Kidney epithelial cell (primary cell): Measurements from ENCODE around the gene CAMTA1. TPM values are rescaled to one million over a fixed set of nuclear protein-coding genes. Genes with fewer than 3 reads are reported as not detected.
"Not testable (repeated sequence)": the region's sequence is repeated elsewhere in the genome, so short reads cannot be mapped to it uniquely, and the experiment has no call there.

ENCODE experiments used
- DNase-seq: peaks from one replicate; pipeline ENCODE4 v3.0.0-alpha.2; 2010; ENCODE audit warnings: low read depth
- H3K27me3 ChIP-seq: 2 replicates; pipeline ENCODE4 v1.6.0; 2011; ENCODE audit warnings: low read length; ENCODE audit not compliant: control insufficient read depth, insufficient read depth
- H3K36me3 ChIP-seq: 2 replicates; pipeline ENCODE4 v1.5.1; 2011; ENCODE audit warnings: low read length; ENCODE audit not compliant: control insufficient read depth, insufficient read depth
- H3K4me3 ChIP-seq: 2 replicates; pipeline ENCODE4 v1.5.1; 2011; ENCODE audit warnings: low read depth, mild to moderate bottlenecking, control low read depth, low read length
- total RNA-seq: library from RNA; depleted of rRNA; stranded (reverse); fragments of >200 nt; gene quantifications from 2 replicates; pipeline ENCODE4 v1.2.3, GENCODE V29; 2015
- TF ChIP-seq, protein P1 (sequence below): IDR thresholded peaks from 2 replicates; pipeline ENCODE4 v1.5.1; 2011; ENCODE audit warnings: mild to moderate bottlenecking, moderate library complexity, low read length, control low read depth, inconsistent platforms; ENCODE audit not compliant: insufficient read depth, poor library complexity, severe bottlenecking

Gene CAMTA1
- total RNA-seq, 1 donor from 2014 or later: 76.5 TPM

DNA sequence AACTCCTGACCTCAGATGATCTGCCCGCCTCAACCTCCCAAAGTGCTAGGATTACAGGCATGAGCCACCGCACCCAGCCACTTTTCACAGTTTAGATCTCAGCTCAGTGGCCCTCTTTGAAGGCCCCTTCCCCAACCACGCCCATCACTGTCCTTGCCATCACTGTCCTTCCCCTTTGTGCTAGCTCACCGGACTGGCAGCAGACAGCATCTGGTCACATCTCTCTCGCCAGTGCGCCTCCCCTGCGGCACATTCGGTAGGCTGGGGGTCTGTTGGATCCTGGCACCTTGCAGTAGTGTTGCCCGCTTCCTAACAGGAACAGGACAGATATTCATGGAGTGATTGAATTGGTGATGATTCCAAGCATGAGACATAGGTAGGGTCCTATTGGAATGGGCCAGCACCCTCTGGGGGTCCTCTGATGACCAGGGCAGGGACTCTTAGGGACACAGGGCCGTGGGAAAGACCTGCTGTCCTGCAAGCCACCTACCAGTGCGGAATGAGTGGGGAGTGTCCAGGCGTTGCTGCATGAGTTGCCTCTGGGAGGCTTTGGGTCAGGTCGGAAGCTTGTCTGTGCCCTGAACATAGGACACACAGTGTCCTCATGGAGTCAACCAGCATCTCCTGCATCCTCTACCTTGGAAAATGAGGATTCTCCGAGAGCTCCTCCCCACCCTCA, 807.0 kb downstream of the CAMTA1 start:
- Histone ChIP-seq H3K4me3 (no peak overlapping the region), H3K27me3 (peaks cover 26% of the 10 kb centered on the region), H3K36me3 (no peaks in the 10 kb centered on the region)
- TF ChIP-seq, protein P1, sequence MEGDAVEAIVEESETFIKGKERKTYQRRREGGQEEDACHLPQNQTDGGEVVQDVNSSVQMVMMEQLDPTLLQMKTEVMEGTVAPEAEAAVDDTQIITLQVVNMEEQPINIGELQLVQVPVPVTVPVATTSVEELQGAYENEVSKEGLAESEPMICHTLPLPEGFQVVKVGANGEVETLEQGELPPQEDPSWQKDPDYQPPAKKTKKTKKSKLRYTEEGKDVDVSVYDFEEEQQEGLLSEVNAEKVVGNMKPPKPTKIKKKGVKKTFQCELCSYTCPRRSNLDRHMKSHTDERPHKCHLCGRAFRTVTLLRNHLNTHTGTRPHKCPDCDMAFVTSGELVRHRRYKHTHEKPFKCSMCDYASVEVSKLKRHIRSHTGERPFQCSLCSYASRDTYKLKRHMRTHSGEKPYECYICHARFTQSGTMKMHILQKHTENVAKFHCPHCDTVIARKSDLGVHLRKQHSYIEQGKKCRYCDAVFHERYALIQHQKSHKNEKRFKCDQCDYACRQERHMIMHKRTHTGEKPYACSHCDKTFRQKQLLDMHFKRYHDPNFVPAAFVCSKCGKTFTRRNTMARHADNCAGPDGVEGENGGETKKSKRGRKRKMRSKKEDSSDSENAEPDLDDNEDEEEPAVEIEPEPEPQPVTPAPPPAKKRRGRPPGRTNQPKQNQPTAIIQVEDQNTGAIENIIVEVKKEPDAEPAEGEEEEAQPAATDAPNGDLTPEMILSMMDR: no peak
- no peak for DNase-seq

- no peaks in the 10 kb centered on the region for H3K36me3 ChIP-seq
Observed at GRCh38 chr1:7594002-7594713, 808.9 kb downstream of the CAMTA1 start.

DNA sequence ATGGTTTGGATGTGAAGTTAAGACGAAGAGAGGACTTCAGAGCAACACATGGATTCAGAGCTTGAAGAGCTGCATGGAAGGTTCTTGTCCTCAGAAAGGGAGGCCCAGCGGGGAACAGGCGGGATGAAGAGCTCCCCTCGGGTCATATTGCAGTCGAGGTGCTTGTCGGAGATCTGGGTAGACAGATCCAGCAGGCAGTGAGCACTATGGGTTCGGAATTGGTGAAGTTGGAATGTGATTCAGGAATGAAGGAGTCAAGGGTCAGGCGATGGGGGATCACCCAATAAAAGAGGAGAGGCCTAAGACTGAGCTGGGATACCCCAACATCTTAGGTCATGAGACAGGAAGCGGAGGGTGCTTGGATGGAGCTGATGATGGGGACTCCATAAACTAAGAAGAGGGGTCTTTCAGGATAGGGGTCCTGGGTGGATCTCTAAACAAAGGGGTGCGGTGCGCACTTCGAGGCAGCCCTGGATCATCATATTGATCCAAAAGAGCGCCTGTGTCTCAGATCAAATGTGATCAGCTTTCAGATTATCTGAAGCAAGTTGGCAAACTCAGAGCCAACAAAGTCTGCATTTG, 809.6 kb downstream of the CAMTA1 start:
- Histone ChIP-seq H3K36me3 (no peaks in the 10 kb centered on the region), H3K4me3 (no peak overlapping the region), H3K27me3 (peaks cover 20% of the 10 kb centered on the region)
- no peak for DNase-seq
- TF ChIP-seq, protein P1: no peak

More at GRCh38 chr1:7594002-7594713, 808.9 kb downstream of the CAMTA1 start:
- Histone ChIP-seq H3K4me3 (no peak overlapping the region), H3K27me3 (peaks cover 20% of the 10 kb centered on the region)
- no peak for DNase-seq
- TF ChIP-seq, protein P1: no peak

DNA sequence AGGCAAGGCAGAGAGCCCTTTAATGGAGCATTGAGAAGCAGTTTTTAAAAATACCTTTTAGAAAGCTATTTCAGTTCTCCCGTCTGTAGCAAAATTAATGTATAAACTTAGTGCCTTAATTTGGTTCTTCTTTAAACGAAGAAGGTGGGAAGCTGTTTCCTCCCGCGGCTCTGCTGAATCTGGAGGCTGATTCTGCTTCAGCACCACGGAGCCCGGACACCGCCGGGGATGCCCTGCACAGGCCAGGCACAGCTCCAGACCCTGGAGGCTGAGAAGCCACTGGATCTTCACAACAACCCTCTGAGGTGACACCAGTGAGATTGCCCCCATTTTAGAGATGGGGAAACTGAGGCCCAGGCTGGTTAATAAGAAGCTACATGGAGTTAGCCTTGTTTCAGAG, 810.1 kb downstream of the CAMTA1 start:
- no peak for DNase-seq
- TF ChIP-seq, protein P1: no peak
- Histone ChIP-seq H3K4me3 (no peak overlapping the region), H3K27me3 (peaks cover 20% of the 10 kb centered on the region), H3K36me3 (no peaks in the 10 kb centered on the region)

- DNase-seq: no peak
- TF ChIP-seq, protein P1: no peak
- H3K36me3 ChIP-seq: no peaks in the 10 kb centered on the region
- H3K27me3 ChIP-seq: peaks cover 17% of the 10 kb centered on the region
- no peak overlapping the region for H3K4me3 ChIP-seq
Observed at GRCh38 chr1:7596126-7596965, 811.1 kb downstream of the CAMTA1 start.

DNA sequence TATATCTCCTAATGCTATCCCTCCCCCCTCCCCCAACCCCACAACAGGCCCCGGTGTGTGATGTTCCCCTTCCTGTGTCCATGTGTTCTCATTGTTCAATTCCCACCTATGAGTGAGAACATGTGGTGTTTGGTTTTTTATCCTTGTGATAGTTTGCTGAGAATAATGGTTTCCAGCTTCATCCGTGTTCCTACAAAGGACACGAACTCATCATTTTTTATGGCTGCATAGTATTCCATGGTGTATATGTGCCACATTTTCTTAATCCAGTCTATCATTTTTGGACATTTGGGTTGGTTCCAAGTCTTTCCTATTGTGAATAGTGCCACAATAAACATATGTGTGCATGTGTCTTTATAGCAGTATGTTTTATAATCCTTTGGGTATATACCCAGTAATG, 812.8 kb downstream of the CAMTA1 start:
- peaks cover 14% of the 10 kb centered on the region for H3K27me3 ChIP-seq
- not testable (repeated sequence) for H3K36me3 ChIP-seq, DNase-seq, H3K4me3 ChIP-seq

- H3K4me3 ChIP-seq, DNase-seq, H3K36me3 ChIP-seq, H3K27me3 ChIP-seq: not testable (repeated sequence)
Observed at GRCh38 chr1:7604906-7605305, 819.7 kb downstream of the CAMTA1 start.
